Uterus (tissue), 4 donors: ENCODE results near the gene MAP7D2. TPM values are rescaled to one million over a fixed set of nuclear protein-coding genes. Genes with fewer than 3 reads are reported as not detected.
"Not testable (repeated sequence)": the region's sequence is repeated elsewhere in the genome, so short reads cannot be mapped to it uniquely, and the experiment has no call there.

Source experiments
- DNase-seq, 2 donors: peaks; one replicate each; pipeline ENCODE4 v3.0.0-alpha.2; 2019 to 2020
- H3K27ac ChIP-seq, 2 donors: fragments of 200-600 bp; sonication (generic); 1 replicate in 1 of 2; 2 replicates in 1 of 2; pipeline ENCODE4 v1.5.1; 2016 to 2018
- H3K27me3 ChIP-seq, 2 donors: fragments of 200-600 bp; sonication (generic); one replicate each; pipeline ENCODE4 v1.5.1; 2018 to 2019; ENCODE audit warnings: control low read depth in 1 of 2
- H3K36me3 ChIP-seq, 2 donors: fragments of 200-600 bp; sonication (generic); one replicate each; pipeline ENCODE4 v1.5.1; 2019; ENCODE audit warnings: control low read depth in 1 of 2
- H3K4me1 ChIP-seq, 2 donors: fragments of 200-600 bp; sonication (generic); one replicate each; pipeline ENCODE4 v1.5.1; 2018 to 2019; ENCODE audit warnings: control low read depth in 1 of 2
- H3K4me3 ChIP-seq, 2 donors: fragments of 200-600 bp; sonication (generic); 1 replicate in 1 of 2; 2 replicates in 1 of 2; pipeline ENCODE4 v1.5.1; 2018 to 2019; ENCODE audit warnings: mild to moderate bottlenecking in 1 of 2
- H3K9me3 ChIP-seq, 2 donors: fragments of 200-600 bp; sonication (generic); one replicate each; pipeline ENCODE4 v1.5.1; 2019; ENCODE audit warnings: control low read depth in 1 of 2
- POLR2A ChIP-seq, 2 donors: fragments of 450-650 bp; IDR thresholded peaks; one replicate each; pipeline ENCODE4 v1.6.1; 2016; ENCODE audit warnings: antibody characterized with exemption in 2 of 2, mild to moderate bottlenecking in 1 of 2, moderate library complexity in 1 of 2
- intact Hi-C: fragments of 100-400 bp; cut with DNase I; formaldehyde crosslinking; loops from one replicate; pipeline ENCODE4 v1.15.1; 2023; ENCODE audit warnings: low total_unique reads
- total RNA-seq, 4 donors: library from RNA; depleted of rRNA in 3 of 4; stranded (reverse); fragments of >200 nt in 3 of 4; gene quantifications; one replicate each; pipeline versions ENCODE4 v1.1.0 to v1.2.4, GENCODE V29; 2014 to 2023
- TF ChIP-seq, protein P1 (sequence below), 4 experiments: fragments of 200-600 bp in 2 of 4; fragments of 450-650 bp in 2 of 4; sonication (generic) in 2 of 4; IDR thresholded peaks; one replicate each; pipeline ENCODE4 v1.5.1; 2016 to 2019; ENCODE audit warnings: antibody characterized with exemption in 4 of 4, mild to moderate bottlenecking in 2 of 4, moderate library complexity in 1 of 4
- donor health status: DM: yes; HTN: yes; CAD: no.

MAP7D2 gene
- total RNA-seq = 1 to 10 TPM in 1 of 4 donors, under 1 TPM in 2, not detected in 1; 0.55 to 1.2 (median 0.88) TPM

DNA sequence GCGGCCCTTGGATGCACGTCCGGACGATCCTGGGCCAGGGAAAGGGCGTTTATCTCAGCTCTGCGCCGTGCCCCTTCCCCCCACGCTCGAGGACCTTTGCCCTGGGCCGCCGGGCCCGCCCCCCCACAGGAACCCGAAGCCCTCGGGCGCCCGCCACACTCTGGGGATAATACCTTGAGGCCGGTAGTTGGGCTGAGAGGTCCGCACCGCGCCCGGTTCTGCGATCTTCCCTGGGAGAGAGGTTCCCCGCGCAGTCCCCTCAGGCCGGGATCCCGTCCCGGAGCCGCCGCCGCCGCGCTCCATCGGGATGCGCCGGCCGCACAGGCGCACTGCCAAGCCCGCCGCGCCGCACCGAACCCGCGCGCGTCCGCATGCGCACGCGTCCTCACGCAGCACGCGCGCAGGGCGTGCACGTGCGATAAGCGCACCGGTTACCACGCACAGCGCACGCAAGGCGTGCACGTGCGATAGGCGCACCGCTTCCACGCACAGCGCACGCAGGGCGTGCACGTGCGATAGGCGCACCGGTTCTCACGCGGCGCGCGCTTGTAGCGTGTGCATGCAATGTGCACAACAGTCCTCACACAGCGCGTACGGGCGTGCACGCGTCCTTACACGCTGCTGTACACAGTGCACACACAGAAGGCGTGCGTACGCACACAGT, at the start of gene MAP7D2:
Gene MAP7D2, minus strand, starts transcription at position 331 of the 664 bp plus-strand sequence. Its CDS starts 28 bp downstream, at position 303.
- intact Hi-C loops = no loop called here
- H3K9me3 ChIP-seq = no peaks in the 10 kb centered on the region
- no peaks in the 10 kb centered on the region for H3K4me1 ChIP-seq
- H3K27me3 ChIP-seq = peaks cover 3 to 10% of the 10 kb centered on the region in 2 donors
- peak within 1 kb of the TSS; percentile 3 to 29 for H3K4me3 ChIP-seq
- no peak for DNase-seq
- H3K36me3 ChIP-seq = no peaks in the 10 kb centered on the region
- TF ChIP-seq POLR2A (IDR thresholded peaks at IDR 0.05) = no peak
- TF ChIP-seq, protein P1, sequence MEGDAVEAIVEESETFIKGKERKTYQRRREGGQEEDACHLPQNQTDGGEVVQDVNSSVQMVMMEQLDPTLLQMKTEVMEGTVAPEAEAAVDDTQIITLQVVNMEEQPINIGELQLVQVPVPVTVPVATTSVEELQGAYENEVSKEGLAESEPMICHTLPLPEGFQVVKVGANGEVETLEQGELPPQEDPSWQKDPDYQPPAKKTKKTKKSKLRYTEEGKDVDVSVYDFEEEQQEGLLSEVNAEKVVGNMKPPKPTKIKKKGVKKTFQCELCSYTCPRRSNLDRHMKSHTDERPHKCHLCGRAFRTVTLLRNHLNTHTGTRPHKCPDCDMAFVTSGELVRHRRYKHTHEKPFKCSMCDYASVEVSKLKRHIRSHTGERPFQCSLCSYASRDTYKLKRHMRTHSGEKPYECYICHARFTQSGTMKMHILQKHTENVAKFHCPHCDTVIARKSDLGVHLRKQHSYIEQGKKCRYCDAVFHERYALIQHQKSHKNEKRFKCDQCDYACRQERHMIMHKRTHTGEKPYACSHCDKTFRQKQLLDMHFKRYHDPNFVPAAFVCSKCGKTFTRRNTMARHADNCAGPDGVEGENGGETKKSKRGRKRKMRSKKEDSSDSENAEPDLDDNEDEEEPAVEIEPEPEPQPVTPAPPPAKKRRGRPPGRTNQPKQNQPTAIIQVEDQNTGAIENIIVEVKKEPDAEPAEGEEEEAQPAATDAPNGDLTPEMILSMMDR (IDR thresholded peaks at IDR 0.05) = no peak
- H3K27ac ChIP-seq = no peak within 1 kb of the TSS

DNA sequence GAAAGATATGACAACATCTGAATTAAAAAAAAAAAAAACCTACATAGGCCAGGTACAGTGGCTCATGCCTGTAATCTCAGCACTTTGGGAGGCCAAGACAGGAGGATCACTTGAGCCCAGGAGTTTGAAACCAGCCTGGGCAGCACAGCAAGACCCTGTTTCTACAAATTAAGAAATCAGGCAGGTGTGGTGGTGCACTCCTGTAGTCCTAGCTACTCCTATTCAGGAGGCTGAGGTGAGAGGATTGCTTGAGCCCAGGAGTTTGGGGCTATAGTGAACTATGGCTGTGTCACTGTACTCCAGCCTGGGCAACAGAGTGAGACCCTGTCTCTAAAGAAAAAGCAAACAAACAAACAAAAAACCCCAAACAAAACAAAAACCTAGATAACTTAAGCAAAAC, 45.8 kb upstream of the MAP7D2 start:
- H3K4me1 ChIP-seq, H3K9me3 ChIP-seq, H3K36me3 ChIP-seq, DNase-seq, H3K27me3 ChIP-seq, intact Hi-C loops, H3K4me3 ChIP-seq, H3K27ac ChIP-seq: not testable (repeated sequence)

DNA sequence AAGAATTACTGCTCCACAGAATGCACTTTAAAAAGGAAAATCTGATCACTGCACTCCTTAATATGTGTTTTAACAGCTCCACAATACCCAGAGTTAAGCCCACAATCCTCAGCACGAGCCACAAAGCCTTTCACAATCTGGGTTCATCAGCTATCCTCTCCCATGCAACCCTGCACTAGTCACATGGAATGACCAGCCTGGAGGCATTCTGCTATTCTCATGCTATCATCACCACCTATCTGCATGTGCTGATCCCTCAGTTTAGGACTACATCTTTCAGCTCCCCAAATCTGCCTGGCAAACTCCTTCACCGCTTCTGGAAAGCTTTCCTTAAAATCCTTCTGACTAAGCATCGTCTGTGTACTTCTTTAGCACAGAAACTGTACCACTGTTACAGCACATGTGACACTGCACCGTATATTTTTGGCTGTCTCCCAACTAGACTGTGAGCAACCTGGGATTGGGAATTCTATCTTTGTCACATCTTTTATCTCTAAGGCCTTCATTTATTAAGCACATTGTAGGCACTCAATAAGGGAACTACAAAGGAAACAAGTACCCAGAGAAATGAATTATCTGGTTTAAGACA, 43.2 kb upstream of the MAP7D2 start:
- Histone ChIP-seq H3K27ac (no peak overlapping the region), H3K27me3 (peaks cover 0 to 2% of the 10 kb centered on the region in 2 donors), H3K4me3 (no peak overlapping the region), H3K4me1 (no peaks in the 10 kb centered on the region), H3K9me3 (no peaks in the 10 kb centered on the region), H3K36me3 (no peaks in the 10 kb centered on the region)
- intact Hi-C loops = no loop called here
- DNase-seq = no peak
- no peak for TF ChIP-seq POLR2A (IDR thresholded peaks at IDR 0.05)
- TF ChIP-seq, protein P1 (IDR thresholded peaks at IDR 0.05) = no peak

DNA sequence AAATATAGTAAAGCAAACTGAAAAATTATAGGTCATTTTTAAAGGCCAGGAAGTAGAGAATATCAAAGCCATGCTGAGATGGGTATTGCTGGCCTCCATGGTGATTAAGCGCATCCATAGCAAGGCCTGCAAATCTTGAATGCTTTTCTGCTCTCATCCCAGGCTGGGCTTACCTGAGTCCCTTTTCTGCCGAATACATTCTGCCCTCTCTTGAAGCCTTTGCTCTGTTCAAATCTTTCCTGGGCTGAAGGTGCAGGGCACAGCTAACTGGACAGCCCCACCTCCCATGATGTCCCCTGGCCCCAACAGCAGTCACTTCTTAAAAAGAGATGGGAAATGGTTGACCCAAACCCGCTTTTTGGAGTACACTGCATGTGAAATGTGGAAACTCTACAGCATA, 35.0 kb upstream of the MAP7D2 start:
- TF ChIP-seq, protein P1 (IDR thresholded peaks at IDR 0.05) = no peak
- no peak for TF ChIP-seq POLR2A (IDR thresholded peaks at IDR 0.05)
- intact Hi-C loops = no loop called here
- no peak overlapping the region for H3K4me3 ChIP-seq

DNA sequence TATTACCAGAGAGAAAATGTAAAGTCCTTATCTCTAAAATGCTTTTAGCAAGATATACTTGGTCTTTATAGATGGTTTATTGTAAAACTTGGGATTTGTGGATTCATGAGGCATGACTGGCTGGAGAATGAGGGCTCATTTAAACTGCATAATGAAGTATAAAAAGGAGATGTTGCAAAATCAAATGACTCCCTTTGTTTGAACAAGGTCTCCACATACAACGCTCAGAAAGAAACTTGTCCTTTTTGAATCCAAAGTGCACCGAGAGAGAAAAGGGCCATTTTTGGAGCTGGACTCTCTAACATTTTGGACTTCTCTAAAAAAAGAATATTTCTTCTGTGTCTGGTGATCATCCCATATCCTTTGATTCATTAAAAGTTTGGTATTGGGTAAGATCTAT, 32.6 kb upstream of the MAP7D2 start:
- Histone ChIP-seq H3K4me3 (no peak overlapping the region), H3K4me1 (no peaks in the 10 kb centered on the region), H3K36me3 (no peaks in the 10 kb centered on the region), H3K9me3 (no peaks in the 10 kb centered on the region), H3K27ac (no peak overlapping the region), H3K27me3 (peaks cover 0 to 3% of the 10 kb centered on the region in 2 donors)
- TF ChIP-seq, protein P1 (IDR thresholded peaks at IDR 0.05) = no peak
- no peak for TF ChIP-seq POLR2A (IDR thresholded peaks at IDR 0.05)
- no peak for DNase-seq
- intact Hi-C loops = no loop called here

More for the DNA sequence above, 35.0 kb upstream of the MAP7D2 start:
- DNase-seq = no peak
- Histone ChIP-seq H3K36me3 (no peaks in the 10 kb centered on the region), H3K27ac (no peak overlapping the region), H3K27me3 (peaks cover 0 to 7% of the 10 kb centered on the region in 2 donors), H3K9me3 (no peaks in the 10 kb centered on the region), H3K4me1 (no peaks in the 10 kb centered on the region)
